Neutrophil (primary cell): ENCODE measurements around the gene STOML1.

Experiments
- H3K27ac ChIP-seq: fragments of 200-600 bp; sonication (generic); 2 replicates; pipeline ENCODE4 v1.5.1; 2016; ENCODE audit warnings: mild to moderate bottlenecking, moderate library complexity
- H3K27me3 ChIP-seq: fragments of 200-600 bp; sonication (generic); 2 replicates; pipeline ENCODE4 v1.6.0; 2016; ENCODE audit warnings: mild to moderate bottlenecking
- H3K36me3 ChIP-seq: fragments of 200-600 bp; sonication (generic); 2 replicates; pipeline ENCODE4 v1.5.1; 2017
- H3K4me1 ChIP-seq, 2 experiments: fragments of 200-600 bp in 1 of 2; sonication (generic) in 1 of 2; 1 replicate in 1 of 2; 2 replicates in 1 of 2; pipeline versions ENCODE4 v1.5.1 to v1.6.1; 2013 to 2016; ENCODE audit warnings: low read depth in 1 of 2, low read length in 1 of 2, mild to moderate bottlenecking in 1 of 2, moderate library complexity in 1 of 2; ENCODE audit not compliant: control insufficient read depth in 1 of 2, insufficient read depth in 1 of 2
- H3K4me3 ChIP-seq, 2 experiments: fragments of 200-600 bp in 1 of 2; sonication (generic) in 1 of 2; 1 replicate in 1 of 2; 2 replicates in 1 of 2; pipeline ENCODE4 v1.5.1; 2013 to 2016; ENCODE audit warnings: low read depth in 1 of 2, low read length in 1 of 2, mild to moderate bottlenecking in 1 of 2, moderate library complexity in 1 of 2
- H3K9me3 ChIP-seq: fragments of 200-600 bp; sonication (generic); 2 replicates; pipeline ENCODE4 v1.5.1; 2016
- CTCF ChIP-seq: fragments of 200-600 bp; sonication (generic); IDR thresholded peaks from 2 replicates; pipeline ENCODE4 v1.5.1; 2016; ENCODE audit warnings: antibody characterized with exemption

Gene STOML1

DNA sequence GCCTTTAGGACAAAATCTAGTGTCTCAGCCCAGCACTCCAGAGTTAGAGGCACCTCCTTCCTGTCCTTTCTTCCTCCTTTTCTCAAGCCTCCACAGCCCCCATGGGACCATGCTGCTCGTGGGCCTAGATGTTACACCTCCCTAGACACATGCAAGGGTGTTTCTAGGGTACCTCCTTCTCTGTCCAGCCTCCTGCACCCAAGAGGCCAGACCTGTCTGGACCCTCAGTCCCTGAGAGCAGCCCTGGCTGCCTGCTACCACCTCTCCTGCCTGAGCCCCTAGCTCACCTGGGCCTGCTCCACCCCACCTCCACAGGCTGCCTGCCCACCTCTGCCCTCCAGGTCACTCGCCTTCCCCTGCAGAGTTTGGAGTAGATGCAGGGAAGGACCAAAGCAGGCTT is 60.7 kb downstream of the STOML1 start:
- Histone ChIP-seq H3K4me1 (peaks cover 9 to 14% of the 10 kb centered on the region in 2 experiments), H3K36me3 (no peaks in the 10 kb centered on the region), H3K9me3 (no peaks in the 10 kb centered on the region), H3K27ac (no peak overlapping the region), H3K4me3 (no peak overlapping the region), H3K27me3 (peaks cover 34% of the 10 kb centered on the region)
- no peak for TF ChIP-seq CTCF

GRCh38 chr15:73930790-73931281 is 61.3 kb downstream of the STOML1 start:
- no peak overlapping the region for H3K27ac ChIP-seq
- peaks cover 40% of the 10 kb centered on the region for H3K27me3 ChIP-seq
- no peaks in the 10 kb centered on the region for H3K36me3 ChIP-seq
- no peak overlapping the region for H3K4me3 ChIP-seq
- peaks cover 15 to 17% of the 10 kb centered on the region in 2 experiments for H3K4me1 ChIP-seq
- no peaks in the 10 kb centered on the region for H3K9me3 ChIP-seq
- TF ChIP-seq CTCF, result no peak

- Histone ChIP-seq H3K9me3 (no peaks in the 10 kb centered on the region), H3K27me3 (peaks cover 45% of the 10 kb centered on the region), H3K36me3 (no peaks in the 10 kb centered on the region), H3K27ac (no peak overlapping the region), H3K4me1 (peaks cover 17 to 20% of the 10 kb centered on the region in 2 experiments), H3K4me3 (no peak overlapping the region)
- TF ChIP-seq CTCF, result no peak
Measured at GRCh38 chr15:73930371-73930770, 61.7 kb downstream of the STOML1 start.

DNA sequence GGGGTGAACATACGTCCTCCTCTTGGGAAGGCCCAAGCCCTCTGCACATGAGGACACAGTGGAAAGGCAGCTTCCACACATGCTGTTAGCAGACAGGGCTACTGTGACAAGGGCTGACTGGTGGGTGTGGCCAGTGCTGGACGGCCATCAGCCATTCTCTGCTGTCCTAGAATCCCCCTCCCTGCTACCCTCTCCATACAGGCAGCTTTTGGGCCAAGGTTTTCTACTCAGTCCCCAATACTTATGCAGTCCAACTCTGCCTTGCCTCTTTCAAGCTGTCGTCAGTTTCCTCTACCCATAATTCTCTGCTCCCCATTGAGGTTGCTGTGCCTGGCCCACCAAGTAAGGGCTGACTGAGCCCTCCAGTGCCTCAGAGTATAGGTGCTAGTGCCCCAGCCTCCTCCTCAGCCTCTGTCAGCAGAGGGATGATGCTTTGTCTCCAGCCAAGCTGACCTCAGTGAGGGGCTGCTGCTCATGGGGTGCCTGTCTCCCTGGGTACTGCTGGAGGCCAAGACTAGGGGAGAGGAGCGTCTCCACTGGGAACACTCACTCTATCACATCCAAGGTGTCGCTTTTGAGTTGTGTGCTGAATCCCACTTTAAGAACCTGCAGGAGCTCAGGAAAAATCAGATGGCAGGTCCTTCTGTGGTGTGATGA is 63.0 kb downstream of the STOML1 start:
- H3K9me3 ChIP-seq, result no peaks in the 10 kb centered on the region
- H3K4me1 ChIP-seq, result peaks cover 17 to 27% of the 10 kb centered on the region in 2 experiments
- no peak overlapping the region for H3K27ac ChIP-seq
- no peak for TF ChIP-seq CTCF
- no peaks in the 10 kb centered on the region for H3K36me3 ChIP-seq
- H3K27me3 ChIP-seq, result peaks cover 54% of the 10 kb centered on the region
- no peak overlapping the region for H3K4me3 ChIP-seq
